Dendritic cell treated with granulocyte-macrophage colony-stimulating factor and Interleukin-4, amounts not matched to agents 40 ng/mL and 50 ng/mL, for 4 days (primary cell): ENCODE results near the gene STIM1.
"Not testable (repeated sequence)": the region's sequence is repeated elsewhere in the genome, so short reads cannot be mapped to it uniquely, and the experiment has no call there.

Experiments used
- H3K27ac Mint-ChIP-seq: one replicate; pipeline ENCODE4 v1.8.0; 2022; ENCODE audit warnings: mild to moderate bottlenecking, mixed read lengths
- H3K27me3 Mint-ChIP-seq: one replicate; pipeline ENCODE4 v1.8.0; 2022; ENCODE audit warnings: mild to moderate bottlenecking, mixed read lengths
- H3K36me3 Mint-ChIP-seq: one replicate; pipeline ENCODE4 v1.8.0; 2022; ENCODE audit warnings: low read depth, mixed read lengths
- H3K4me1 Mint-ChIP-seq: one replicate; pipeline ENCODE4 v1.8.0; 2022; ENCODE audit warnings: low read depth, mixed read lengths
- H3K4me3 Mint-ChIP-seq: one replicate; pipeline ENCODE4 v1.8.0; 2022; ENCODE audit warnings: mild to moderate bottlenecking, moderate library complexity, mixed read lengths
- H3K9me3 Mint-ChIP-seq: one replicate; pipeline ENCODE4 v1.8.0; 2022; ENCODE audit warnings: mixed read lengths
- intact Hi-C: fragments of 100-400 bp; cut with micrococcal nuclease; formaldehyde crosslinking; loops from one replicate; pipeline ENCODE4 v1.15.0; 2022

STIM1 gene

GRCh38 chr11:3995307-3995706 is 139.8 kb downstream of the STIM1 start:
- Mint-ChIP-seq H3K4me3 (no peak overlapping the region), H3K27ac (no peak overlapping the region), H3K36me3 (peaks cover 36% of the 10 kb centered on the region)

GRCh38 chr11:3995949-3996554 is 140.6 kb downstream of the STIM1 start:
- intact Hi-C loops, result no loop called here
- H3K4me1 Mint-ChIP-seq, result peaks cover 12% of the 10 kb centered on the region
- no peak overlapping the region for H3K4me3 Mint-ChIP-seq
- H3K9me3 Mint-ChIP-seq, result peaks cover 46% of the 10 kb centered on the region
- no peak overlapping the region for H3K27ac Mint-ChIP-seq
- H3K36me3 Mint-ChIP-seq, result peaks cover 41% of the 10 kb centered on the region
- H3K27me3 Mint-ChIP-seq, result no peaks in the 10 kb centered on the region

More at GRCh38 chr11:3995307-3995706, 139.8 kb downstream of the STIM1 start:
- Mint-ChIP-seq H3K4me1 (peaks cover 12% of the 10 kb centered on the region), H3K27me3 (no peaks in the 10 kb centered on the region), H3K9me3 (peaks cover 38% of the 10 kb centered on the region)
- intact Hi-C loops, result no loop called here

GRCh38 chr11:3996651-3997050 is 141.2 kb downstream of the STIM1 start:
- intact Hi-C loops, result no loop called here
- Mint-ChIP-seq H3K36me3 (peaks cover 41% of the 10 kb centered on the region), H3K9me3 (peaks cover 47% of the 10 kb centered on the region), H3K4me3 (no peak overlapping the region), H3K27ac (no peak overlapping the region), H3K4me1 (peaks cover 12% of the 10 kb centered on the region), H3K27me3 (no peaks in the 10 kb centered on the region)

- H3K4me3 Mint-ChIP-seq, H3K27me3 Mint-ChIP-seq, H3K27ac Mint-ChIP-seq, intact Hi-C loops, H3K4me1 Mint-ChIP-seq, H3K9me3 Mint-ChIP-seq, H3K36me3 Mint-ChIP-seq: not testable (repeated sequence)
Observed at GRCh38 chr11:4004753-4005152, 149.3 kb downstream of the STIM1 start.

GRCh38 chr11:4006946-4007680 is 151.6 kb downstream of the STIM1 start:
- Mint-ChIP-seq H3K4me1 (peaks cover 11% of the 10 kb centered on the region), H3K27ac (no peak overlapping the region), H3K9me3 (no peaks in the 10 kb centered on the region), H3K27me3 (no peaks in the 10 kb centered on the region), H3K36me3 (no peaks in the 10 kb centered on the region), H3K4me3 (no peak overlapping the region)
- intact Hi-C loops, result no loop called here

- H3K27me3 Mint-ChIP-seq, result no peaks in the 10 kb centered on the region
- intact Hi-C loops, result no loop called here
- peaks cover 19% of the 10 kb centered on the region for H3K4me1 Mint-ChIP-seq
- H3K36me3 Mint-ChIP-seq, result no peaks in the 10 kb centered on the region
- no peaks in the 10 kb centered on the region for H3K9me3 Mint-ChIP-seq
- no peak overlapping the region for H3K27ac Mint-ChIP-seq
- H3K4me3 Mint-ChIP-seq, result no peak overlapping the region
Observed at GRCh38 chr11:4008116-4008515, 152.7 kb downstream of the STIM1 start.

- H3K36me3 Mint-ChIP-seq, intact Hi-C loops, H3K27me3 Mint-ChIP-seq, H3K4me3 Mint-ChIP-seq, H3K27ac Mint-ChIP-seq, H3K9me3 Mint-ChIP-seq: not testable (repeated sequence)
- H3K4me1 Mint-ChIP-seq, result peaks cover 47% of the 10 kb centered on the region
Observed at GRCh38 chr11:4016602-4017001, 161.1 kb downstream of the STIM1 start.

GRCh38 chr11:4017129-4017528 is 161.7 kb downstream of the STIM1 start:
- intact Hi-C loops, result no loop called here
- Mint-ChIP-seq H3K4me1 (peaks cover 43% of the 10 kb centered on the region), H3K4me3 (no peak overlapping the region), H3K36me3 (no peaks in the 10 kb centered on the region), H3K27me3 (no peaks in the 10 kb centered on the region), H3K9me3 (no peaks in the 10 kb centered on the region), H3K27ac (no peak overlapping the region)

- H3K36me3 Mint-ChIP-seq, result peaks cover 2% of the 10 kb centered on the region
- no peak overlapping the region for H3K27ac Mint-ChIP-seq
- no peaks in the 10 kb centered on the region for H3K27me3 Mint-ChIP-seq
- H3K4me1 Mint-ChIP-seq, result peaks cover 40% of the 10 kb centered on the region
- H3K9me3 Mint-ChIP-seq, result peaks cover 3% of the 10 kb centered on the region
- no peak overlapping the region for H3K4me3 Mint-ChIP-seq
- intact Hi-C loops, result no loop called here
Observed at GRCh38 chr11:4018641-4019040, 163.2 kb downstream of the STIM1 start.

GRCh38 chr11:4019891-4020290 is 164.4 kb downstream of the STIM1 start:
- peaks cover 14% of the 10 kb centered on the region for H3K36me3 Mint-ChIP-seq
- H3K4me1 Mint-ChIP-seq, result peaks cover 33% of the 10 kb centered on the region
- H3K27me3 Mint-ChIP-seq, result no peaks in the 10 kb centered on the region
- H3K9me3 Mint-ChIP-seq, result peaks cover 7% of the 10 kb centered on the region
- H3K27ac Mint-ChIP-seq, result no peak overlapping the region
- intact Hi-C loops, result no loop called here
- H3K4me3 Mint-ChIP-seq, result no peak overlapping the region

- intact Hi-C loops, result no loop called here
- Mint-ChIP-seq H3K27ac (no peak overlapping the region), H3K4me3 (no peak overlapping the region), H3K27me3 (no peaks in the 10 kb centered on the region), H3K9me3 (peaks cover 7% of the 10 kb centered on the region), H3K36me3 (peaks cover 28% of the 10 kb centered on the region), H3K4me1 (peaks cover 26% of the 10 kb centered on the region)
Observed at GRCh38 chr11:4022669-4023068, 167.2 kb downstream of the STIM1 start.

GRCh38 chr11:4025248-4025966 is 169.9 kb downstream of the STIM1 start:
- Mint-ChIP-seq H3K4me1 (peaks cover 17% of the 10 kb centered on the region), H3K9me3 (peaks cover 7% of the 10 kb centered on the region), H3K4me3 (no peak overlapping the region), H3K36me3 (peaks cover 33% of the 10 kb centered on the region), H3K27ac (no peak overlapping the region), H3K27me3 (no peaks in the 10 kb centered on the region)
- intact Hi-C loops, result no loop called here

- Mint-ChIP-seq H3K9me3 (peaks cover 7% of the 10 kb centered on the region), H3K27ac (no peak overlapping the region)
- intact Hi-C loops, result no loop called here
Observed at GRCh38 chr11:4025967-4026324, 170.5 kb downstream of the STIM1 start.

GRCh38 chr11:4026389-4026788 is 170.9 kb downstream of the STIM1 start:
- intact Hi-C loops, result no loop called here
- H3K27me3 Mint-ChIP-seq, result no peaks in the 10 kb centered on the region
- H3K9me3 Mint-ChIP-seq, result peaks cover 7% of the 10 kb centered on the region
- H3K4me1 Mint-ChIP-seq, result peaks cover 7% of the 10 kb centered on the region
- H3K27ac Mint-ChIP-seq, result no peak overlapping the region
- peaks cover 33% of the 10 kb centered on the region for H3K36me3 Mint-ChIP-seq
- H3K4me3 Mint-ChIP-seq, result no peak overlapping the region

More at GRCh38 chr11:4025967-4026324, 170.5 kb downstream of the STIM1 start:
- H3K4me1 Mint-ChIP-seq, result peaks cover 11% of the 10 kb centered on the region
- H3K27me3 Mint-ChIP-seq, result no peaks in the 10 kb centered on the region
- peaks cover 33% of the 10 kb centered on the region for H3K36me3 Mint-ChIP-seq
- no peak overlapping the region for H3K4me3 Mint-ChIP-seq
